MCF 10A (cell line): Measurements from ENCODE around the gene VWA3A. TPM values are rescaled to one million over a fixed set of nuclear protein-coding genes. Genes with fewer than 3 reads are reported as not detected.
"Not testable (repeated sequence)": the region's sequence is repeated elsewhere in the genome, so short reads cannot be mapped to it uniquely, and the experiment has no call there.

Source experiments
- BruUV-seq: library from RNA; stranded (reverse); fragments of 400-500 nt; replicated peaks from 2 replicates; lab custom pipeline; 2021; lab: Mats Ljungman, UMichigan
- CTCF ChIA-PET: fragments of 300-600 bp; sonication (Branson Sonifier 250); formaldehyde crosslinking; extraction: SDS; loops from one replicate; lab custom pipeline; 2021; ENCODE audit warnings: antibody characterized with exemption, inconsistent platforms; lab: Yijun Ruan, JAX
- POLR2A ChIA-PET: fragments of 300-600, 350-650 bp; sonication (Branson Sonifier 250); formaldehyde crosslinking; extraction: SDS; loops from one replicate; lab custom pipeline; 2020; ENCODE audit warnings: antibody characterized with exemption, inconsistent platforms; lab: Yijun Ruan, JAX
- DNase-seq: peaks from one replicate; pipeline ENCODE4 v3.0.0-alpha.2; 2018; ENCODE audit not compliant: unreplicated experiment
- H3K27ac Mint-ChIP-seq: one replicate; pipeline ENCODE4 v1.8.0; 2022; ENCODE audit warnings: mild to moderate bottlenecking, low read depth, mixed read lengths; ENCODE audit not compliant: unreplicated experiment
- H3K27me3 Mint-ChIP-seq: one replicate; pipeline ENCODE4 v1.8.0; 2022; ENCODE audit warnings: mixed read lengths; ENCODE audit not compliant: insufficient read depth, unreplicated experiment
- H3K36me3 Mint-ChIP-seq: one replicate; pipeline ENCODE4 v1.8.0; 2022; ENCODE audit warnings: mild to moderate bottlenecking, moderate library complexity, mixed read lengths; ENCODE audit not compliant: insufficient read depth, unreplicated experiment
- H3K4me1 Mint-ChIP-seq: one replicate; pipeline ENCODE4 v1.8.0; 2022; ENCODE audit warnings: mixed read lengths; ENCODE audit not compliant: insufficient read depth, unreplicated experiment
- H3K4me3 Mint-ChIP-seq: one replicate; pipeline ENCODE4 v1.8.0; 2022; ENCODE audit warnings: mild to moderate bottlenecking, moderate library complexity, mixed read lengths; ENCODE audit not compliant: unreplicated experiment
- H3K9me3 Mint-ChIP-seq: one replicate; pipeline ENCODE4 v1.8.0; 2022; ENCODE audit warnings: mixed read lengths; ENCODE audit not compliant: unreplicated experiment
- CTCF ChIP-seq: fragments of 200-600 bp; IDR thresholded peaks from one replicate; pipeline ENCODE4 v1.8.0; 2022; ENCODE audit warnings: antibody characterized with exemption, mild to moderate bottlenecking; ENCODE audit not compliant: unreplicated experiment
- intact Hi-C: fragments of 100-400 bp; cut with micrococcal nuclease; formaldehyde crosslinking; loops from 2 replicates; pipeline ENCODE4 v1.14.1; 2022
- total RNA-seq: library from RNA; stranded (reverse); gene quantifications from 2 replicates; pipeline ENCODE4 v1.2.3, GENCODE V29; 2022

The VWA3A gene
- total RNA-seq, 1 experiment from 2014 or later = not detected

DNA sequence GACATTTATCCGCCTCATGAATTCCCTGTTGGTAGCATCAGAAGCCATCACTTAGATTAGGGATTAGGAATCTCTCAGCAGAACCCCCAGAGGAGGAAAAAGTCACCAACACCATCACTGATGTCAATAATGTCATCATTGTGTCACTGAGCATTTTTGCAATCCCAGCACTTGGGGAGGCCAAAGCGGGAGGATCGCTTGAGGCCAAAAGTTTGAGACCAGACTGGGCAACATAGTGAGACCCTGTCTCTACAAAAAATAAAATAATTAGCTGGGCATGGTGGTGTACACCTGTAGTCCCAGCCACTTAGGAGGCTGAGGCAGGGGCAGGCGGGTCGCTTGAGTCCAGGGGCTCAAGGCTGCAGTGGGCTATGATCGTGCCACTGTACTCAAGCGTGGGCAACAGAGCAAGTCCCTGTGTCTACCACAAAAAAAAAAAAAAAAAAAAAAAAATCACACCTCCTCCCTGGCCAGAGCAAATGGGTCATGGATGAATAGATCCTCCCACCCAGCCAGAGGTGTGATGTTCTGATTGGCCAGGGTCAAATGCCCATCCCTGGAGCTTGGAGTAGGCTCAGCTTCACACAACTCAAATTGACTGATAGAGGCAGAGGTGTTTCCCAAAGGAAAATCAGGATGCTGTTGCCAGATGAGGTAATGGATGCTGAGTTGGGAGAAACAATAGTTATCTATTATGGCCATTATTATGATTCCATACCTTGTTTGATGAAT is 31.6 kb downstream of the VWA3A start:
- TF ChIP-seq CTCF = no peak
- H3K4me3 Mint-ChIP-seq = no peak overlapping the region
- CTCF ChIA-PET = interaction anchor here (0.6 to 0.8 kb wide), 5 partner anchors 25 to 1026 kb away, joined by 3 to 4 read pairs (median 3); no protein-coding TSS in a partner anchor
- H3K4me1 Mint-ChIP-seq = no peaks in the 10 kb centered on the region
- POLR2A ChIA-PET = no interaction called here
- DNase-seq = no peak
- H3K27ac Mint-ChIP-seq = no peak overlapping the region
- BruUV-seq = no TSS peak
- no peaks in the 10 kb centered on the region for H3K36me3 Mint-ChIP-seq
- peaks cover 42% of the 10 kb centered on the region for H3K27me3 Mint-ChIP-seq
- H3K9me3 Mint-ChIP-seq = peaks cover 15% of the 10 kb centered on the region
- intact Hi-C loops = no loop called here

GRCh38 chr16:22124583-22125284 is 32.4 kb downstream of the VWA3A start:
- Mint-ChIP-seq H3K36me3 (no peaks in the 10 kb centered on the region), H3K4me3 (no peak overlapping the region), H3K4me1 (no peaks in the 10 kb centered on the region), H3K27me3 (peaks cover 51% of the 10 kb centered on the region), H3K9me3 (peaks cover 15% of the 10 kb centered on the region), H3K27ac (no peak overlapping the region)
- no peak for DNase-seq
- no peak for TF ChIP-seq CTCF
- intact Hi-C loops = no loop called here
- ChIA-PET CTCF (interaction anchor here (0.6 to 0.8 kb wide), 4 partner anchors 25 to 1026 kb away, joined by 3 to 4 read pairs (median 3); no protein-coding TSS in a partner anchor), POLR2A (no interaction called here)
- no TSS peak for BruUV-seq

GRCh38 chr16:22126037-22126558 is 33.8 kb downstream of the VWA3A start:
- no peak for TF ChIP-seq CTCF

GRCh38 chr16:22128537-22128936 is 36.2 kb downstream of the VWA3A start:
- BruUV-seq, CTCF ChIA-PET, H3K4me1 Mint-ChIP-seq, H3K36me3 Mint-ChIP-seq, H3K9me3 Mint-ChIP-seq, DNase-seq, H3K27ac Mint-ChIP-seq, POLR2A ChIA-PET, intact Hi-C loops, H3K4me3 Mint-ChIP-seq: not testable (repeated sequence)
- H3K27me3 Mint-ChIP-seq = peaks cover 28% of the 10 kb centered on the region

More at GRCh38 chr16:22126037-22126558, 33.8 kb downstream of the VWA3A start:
- no peaks in the 10 kb centered on the region for H3K4me1 Mint-ChIP-seq
- POLR2A ChIA-PET = no interaction called here
- H3K27ac Mint-ChIP-seq = no peak overlapping the region
- H3K27me3 Mint-ChIP-seq = peaks cover 46% of the 10 kb centered on the region
- intact Hi-C loops = no loop called here
- H3K9me3 Mint-ChIP-seq = peaks cover 15% of the 10 kb centered on the region
- BruUV-seq = no TSS peak
- H3K36me3 Mint-ChIP-seq = no peaks in the 10 kb centered on the region
- DNase-seq = no peak
- H3K4me3 Mint-ChIP-seq = no peak overlapping the region
- CTCF ChIA-PET = no interaction called here
